Activated B cell treated with CpG ODN at 0.5 μM for 24 hours (primary cell): Measurements from ENCODE around the gene PITX2. TPM values are rescaled to one million over a fixed set of nuclear protein-coding genes. Genes with fewer than 3 reads are reported as not detected.

Experiments
- ATAC-seq: fragments of 200-7000 bp; cut with Tn5 transposase; one replicate; pipeline ENCODE4 v1.10.0; 2021; ENCODE audit warnings: low read depth, mild to moderate bottlenecking, moderate library complexity
- CTCF ChIA-PET: fragments of 350-600 bp; sonication (Branson Sonifier 250); formaldehyde crosslinking; loops from one replicate; lab custom pipeline; 2021; ENCODE audit warnings: antibody characterized with exemption; lab: Charles Lee
- POLR2A ChIA-PET: fragments of 350-600 bp; sonication (Branson Sonifier 250); formaldehyde crosslinking; loops from one replicate; lab custom pipeline; 2021; ENCODE audit warnings: antibody characterized with exemption; lab: Charles Lee
- DNase-seq: peaks from one replicate; pipeline ENCODE4 v3.0.0; 2022
- H3K27ac Mint-ChIP-seq: one replicate; pipeline ENCODE4 v1.8.0; 2020; ENCODE audit warnings: mixed read lengths
- H3K27me3 Mint-ChIP-seq: one replicate; pipeline ENCODE4 v1.8.0; 2021; ENCODE audit warnings: mixed read lengths
- H3K36me3 Mint-ChIP-seq: one replicate; pipeline ENCODE4 v1.8.0; 2021; ENCODE audit warnings: low read depth, mixed read lengths
- H3K4me1 Mint-ChIP-seq: one replicate; pipeline ENCODE4 v1.8.0; 2021; ENCODE audit warnings: mixed read lengths
- H3K4me3 Mint-ChIP-seq: one replicate; pipeline ENCODE4 v1.8.0; 2020; ENCODE audit warnings: mild to moderate bottlenecking, mixed read lengths
- H3K9me3 Mint-ChIP-seq: one replicate; pipeline ENCODE4 v1.8.0; 2020; ENCODE audit warnings: mixed read lengths
- CTCF ChIP-seq: fragments of 200-600 bp; IDR thresholded peaks from one replicate; pipeline ENCODE4 v1.8.0; 2022; ENCODE audit warnings: antibody characterized with exemption, mild to moderate bottlenecking
- intact Hi-C: fragments of 100-400 bp; cut with micrococcal nuclease; formaldehyde crosslinking; loops from one replicate; pipeline ENCODE4 v1.15.1; 2024
- total RNA-seq: library from RNA; stranded (reverse); gene quantifications from 2 replicates; pipeline ENCODE4 v1.2.3, GENCODE V29; 2022

The PITX2 gene
- total RNA-seq, 1 donor from 2014 or later: not detected

GRCh38 chr4:110625576-110626257, 2.8 kb upstream of the PITX2 start:
- ChIA-PET CTCF (no interaction called here), POLR2A (no interaction called here)
- no peak for TF ChIP-seq CTCF
- intact Hi-C loops: loop anchor here (5.0 kb wide), 1 partner anchor 1892 kb away; the partner anchor contains the start of gene NEUROG2
- no peak for DNase-seq
- H3K27ac Mint-ChIP-seq: no peak overlapping the region
- peaks cover 20% of the 10 kb centered on the region for H3K4me1 Mint-ChIP-seq
- peaks cover 78% of the 10 kb centered on the region for H3K27me3 Mint-ChIP-seq
- H3K36me3 Mint-ChIP-seq: no peaks in the 10 kb centered on the region
- ATAC-seq: no peak
- H3K4me3 Mint-ChIP-seq: no peak overlapping the region
- peaks cover 2% of the 10 kb centered on the region for H3K9me3 Mint-ChIP-seq

- intact Hi-C loops: loop anchor here (5.0 kb wide), 1 partner anchor 1892 kb away; the partner anchor contains the start of gene NEUROG2
- Mint-ChIP-seq H3K27ac (no peak overlapping the region), H3K9me3 (peaks cover 2% of the 10 kb centered on the region), H3K4me3 (no peak overlapping the region), H3K4me1 (peaks cover 20% of the 10 kb centered on the region), H3K36me3 (no peaks in the 10 kb centered on the region), H3K27me3 (peaks cover 78% of the 10 kb centered on the region)
- ChIA-PET CTCF (no interaction called here), POLR2A (no interaction called here)
- no peak for TF ChIP-seq CTCF
- DNase-seq: no peak
- no peak for ATAC-seq
Observed at GRCh38 chr4:110624904-110625494, 2.1 kb upstream of the PITX2 start.

GRCh38 chr4:110624398-110624780, 1.5 kb upstream of the PITX2 start:
- H3K27me3 Mint-ChIP-seq: peaks cover 81% of the 10 kb centered on the region
- peaks cover 21% of the 10 kb centered on the region for H3K4me1 Mint-ChIP-seq
- intact Hi-C loops: no loop called here
- H3K27ac Mint-ChIP-seq: no peak overlapping the region
- ChIA-PET CTCF (no interaction called here), POLR2A (no interaction called here)
- H3K36me3 Mint-ChIP-seq: no peaks in the 10 kb centered on the region
- DNase-seq: no peak
- ATAC-seq: no peak
- no peak overlapping the region for H3K4me3 Mint-ChIP-seq
- TF ChIP-seq CTCF: no peak
- H3K9me3 Mint-ChIP-seq: peaks cover 2% of the 10 kb centered on the region

- DNase-seq (no peak), ATAC-seq (no peak)
- intact Hi-C loops: no loop called here
- ChIA-PET POLR2A (no interaction called here), CTCF (no interaction called here)
- Mint-ChIP-seq H3K9me3 (peaks cover 2% of the 10 kb centered on the region), H3K4me1 (peaks cover 21% of the 10 kb centered on the region), H3K4me3 (peak overlapping the region; percentile 38), H3K27ac (no peak overlapping the region), H3K36me3 (no peaks in the 10 kb centered on the region), H3K27me3 (peaks cover 80% of the 10 kb centered on the region)
- no peak for TF ChIP-seq CTCF
Observed at GRCh38 chr4:110623718-110624397, 981 bp upstream of the PITX2 start.
